ENCODE results near the gene ARHGEF17. TPM values are rescaled to one million over a fixed set of nuclear protein-coding genes. Genes with fewer than 3 reads are reported as not detected.

Gene ARHGEF17
- total and polyA plus RNA-seq, 2 of the 13 experiments (the other 11 are each of a cell fraction or from before 2014, with no cell fraction given) = 10.7 to 28.8 TPM

DNA sequence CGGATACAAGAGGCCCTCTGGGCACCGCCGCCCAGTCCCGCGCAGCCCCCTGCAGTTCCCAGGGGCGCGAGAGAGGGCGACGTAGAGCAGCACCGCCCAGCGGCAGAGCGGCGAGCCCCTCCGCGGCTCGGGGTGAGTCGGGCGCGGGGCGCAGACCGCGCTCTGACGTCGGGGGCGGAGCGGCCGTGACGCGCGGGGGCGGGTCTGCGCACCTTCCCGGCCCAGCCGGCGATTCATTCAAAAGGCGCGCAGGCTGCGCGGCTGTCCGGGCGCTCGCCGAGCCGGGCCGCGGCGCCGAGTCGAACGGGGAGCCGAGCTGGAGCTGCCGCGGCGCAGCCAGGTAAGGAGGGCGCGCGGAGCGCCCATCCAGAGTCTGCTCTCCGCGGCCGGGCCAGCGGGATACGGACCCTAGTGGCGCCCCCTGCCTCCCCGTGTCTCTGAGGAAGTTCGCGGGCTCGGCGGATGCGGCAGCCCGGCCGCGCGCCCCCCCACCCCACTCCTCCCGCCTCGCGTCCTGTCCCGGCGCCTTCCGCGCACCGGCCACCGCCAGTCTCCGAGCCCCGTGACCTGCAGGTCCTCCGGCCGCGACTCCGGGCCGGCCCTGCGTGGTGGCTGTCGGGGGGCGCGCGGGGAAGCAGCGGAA lies 68.2 kb downstream of the ARHGEF17 start, which contains the start of gene RELT (continued):
- TF ChIP-seq, protein P1, sequence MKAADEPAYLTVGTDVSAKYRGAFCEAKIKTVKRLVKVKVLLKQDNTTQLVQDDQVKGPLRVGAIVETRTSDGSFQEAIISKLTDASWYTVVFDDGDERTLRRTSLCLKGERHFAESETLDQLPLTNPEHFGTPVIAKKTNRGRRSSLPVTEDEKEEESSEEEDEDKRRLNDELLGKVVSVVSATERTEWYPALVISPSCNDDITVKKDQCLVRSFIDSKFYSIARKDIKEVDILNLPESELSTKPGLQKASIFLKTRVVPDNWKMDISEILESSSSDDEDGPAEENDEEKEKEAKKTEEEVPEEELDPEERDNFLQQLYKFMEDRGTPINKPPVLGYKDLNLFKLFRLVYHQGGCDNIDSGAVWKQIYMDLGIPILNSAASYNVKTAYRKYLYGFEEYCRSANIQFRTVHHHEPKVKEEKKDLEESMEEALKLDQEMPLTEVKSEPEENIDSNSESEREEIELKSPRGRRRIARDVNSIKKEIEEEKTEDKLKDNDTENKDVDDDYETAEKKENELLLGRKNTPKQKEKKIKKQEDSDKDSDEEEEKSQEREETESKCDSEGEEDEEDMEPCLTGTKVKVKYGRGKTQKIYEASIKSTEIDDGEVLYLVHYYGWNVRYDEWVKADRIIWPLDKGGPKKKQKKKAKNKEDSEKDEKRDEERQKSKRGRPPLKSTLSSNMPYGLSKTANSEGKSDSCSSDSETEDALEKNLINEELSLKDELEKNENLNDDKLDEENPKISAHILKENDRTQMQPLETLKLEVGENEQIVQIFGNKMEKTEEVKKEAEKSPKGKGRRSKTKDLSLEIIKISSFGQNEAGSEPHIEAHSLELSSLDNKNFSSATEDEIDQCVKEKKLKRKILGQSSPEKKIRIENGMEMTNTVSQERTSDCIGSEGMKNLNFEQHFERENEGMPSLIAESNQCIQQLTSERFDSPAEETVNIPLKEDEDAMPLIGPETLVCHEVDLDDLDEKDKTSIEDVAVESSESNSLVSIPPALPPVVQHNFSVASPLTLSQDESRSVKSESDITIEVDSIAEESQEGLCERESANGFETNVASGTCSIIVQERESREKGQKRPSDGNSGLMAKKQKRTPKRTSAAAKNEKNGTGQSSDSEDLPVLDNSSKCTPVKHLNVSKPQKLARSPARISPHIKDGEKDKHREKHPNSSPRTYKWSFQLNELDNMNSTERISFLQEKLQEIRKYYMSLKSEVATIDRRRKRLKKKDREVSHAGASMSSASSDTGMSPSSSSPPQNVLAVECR (CRISPR knock-in tag; IDR thresholded peaks at IDR 0.05; ENCODE audit: borderline replicate concordance) = peak; percentile 76
- TF ChIP-seq POLR2A (IDR thresholded peaks at IDR 0.05; ENCODE audit: insufficient read depth in 1 of 2, low read depth in 2 of 2, low read length in 2 of 2) (peak; percentile 91 to 96), POLR2AphosphoS5 (IDR thresholded peaks at IDR 0.05; ENCODE audit: low read depth, low read length) (peak; percentile 55), RARA (CRISPR knock-in tag; IDR thresholded peaks at IDR 0.05) (0 out of 2 replicates have a peak, but pooled peaks have one; percentile 9), KLF16 (CRISPR knock-in tag; IDR thresholded peaks at IDR 0.05) (0 out of 4 replicates have a peak, but pooled peaks of 1 of the 2 experiments have one; percentile 42), THAP11 (CRISPR knock-in tag; IDR thresholded peaks at IDR 0.05) (peak; percentile 67; the same call in 1 of the 2 replicates), SP5 (CRISPR knock-in tag; IDR thresholded peaks at IDR 0.05; ENCODE audit: borderline replicate concordance, low read depth) (peak; percentile 60), RFXANK (CRISPR knock-in tag; IDR thresholded peaks at IDR 0.05) (0 out of 2 replicates have a peak, but pooled peaks have one; percentile 43), HOXA3 (CRISPR knock-in tag; IDR thresholded peaks at IDR 0.05) (peak; percentile 92), KDM3A (CRISPR knock-in tag; IDR thresholded peaks at IDR 0.05; ENCODE audit: low read depth) (no peak), STAG1 (CRISPR knock-in tag; IDR thresholded peaks at IDR 0.05) (peak; percentile 48), YY1 (IDR thresholded peaks at IDR 0.05; ENCODE audit: insufficient read depth, insufficient replicate concordance, low read depth, low read length) (peak; percentile 55)
- TF ChIP-seq, protein P2, sequence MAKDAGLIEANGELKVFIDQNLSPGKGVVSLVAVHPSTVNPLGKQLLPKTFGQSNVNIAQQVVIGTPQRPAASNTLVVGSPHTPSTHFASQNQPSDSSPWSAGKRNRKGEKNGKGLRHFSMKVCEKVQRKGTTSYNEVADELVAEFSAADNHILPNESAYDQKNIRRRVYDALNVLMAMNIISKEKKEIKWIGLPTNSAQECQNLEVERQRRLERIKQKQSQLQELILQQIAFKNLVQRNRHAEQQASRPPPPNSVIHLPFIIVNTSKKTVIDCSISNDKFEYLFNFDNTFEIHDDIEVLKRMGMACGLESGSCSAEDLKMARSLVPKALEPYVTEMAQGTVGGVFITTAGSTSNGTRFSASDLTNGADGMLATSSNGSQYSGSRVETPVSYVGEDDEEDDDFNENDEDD (CRISPR knock-in tag; IDR thresholded peaks at IDR 0.05; ENCODE audit: borderline replicate concordance) = peak; percentile 66
- TF ChIP-seq, protein P3, sequence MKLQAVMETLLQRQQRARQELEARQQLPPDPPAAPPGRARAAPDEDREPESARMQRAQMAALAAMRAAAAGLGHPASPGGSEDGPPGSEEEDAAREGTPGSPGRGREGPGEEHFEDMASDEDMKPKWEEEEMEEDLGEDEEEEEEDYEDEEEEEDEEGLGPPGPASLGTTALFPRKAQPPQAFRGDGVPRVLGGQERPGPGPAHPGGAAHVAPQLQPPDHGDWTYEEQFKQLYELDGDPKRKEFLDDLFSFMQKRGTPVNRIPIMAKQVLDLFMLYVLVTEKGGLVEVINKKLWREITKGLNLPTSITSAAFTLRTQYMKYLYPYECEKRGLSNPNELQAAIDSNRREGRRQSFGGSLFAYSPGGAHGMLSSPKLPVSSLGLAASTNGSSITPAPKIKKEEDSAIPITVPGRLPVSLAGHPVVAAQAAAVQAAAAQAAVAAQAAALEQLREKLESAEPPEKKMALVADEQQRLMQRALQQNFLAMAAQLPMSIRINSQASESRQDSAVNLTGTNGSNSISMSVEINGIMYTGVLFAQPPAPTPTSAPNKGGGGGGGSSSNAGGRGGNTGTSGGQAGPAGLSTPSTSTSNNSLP (IDR thresholded peaks at IDR 0.05; ENCODE audit: low read depth, low read length) = 0 out of 2 replicates have a peak, but pooled peaks have one; percentile 15
- TF ChIP-seq, protein P4, sequence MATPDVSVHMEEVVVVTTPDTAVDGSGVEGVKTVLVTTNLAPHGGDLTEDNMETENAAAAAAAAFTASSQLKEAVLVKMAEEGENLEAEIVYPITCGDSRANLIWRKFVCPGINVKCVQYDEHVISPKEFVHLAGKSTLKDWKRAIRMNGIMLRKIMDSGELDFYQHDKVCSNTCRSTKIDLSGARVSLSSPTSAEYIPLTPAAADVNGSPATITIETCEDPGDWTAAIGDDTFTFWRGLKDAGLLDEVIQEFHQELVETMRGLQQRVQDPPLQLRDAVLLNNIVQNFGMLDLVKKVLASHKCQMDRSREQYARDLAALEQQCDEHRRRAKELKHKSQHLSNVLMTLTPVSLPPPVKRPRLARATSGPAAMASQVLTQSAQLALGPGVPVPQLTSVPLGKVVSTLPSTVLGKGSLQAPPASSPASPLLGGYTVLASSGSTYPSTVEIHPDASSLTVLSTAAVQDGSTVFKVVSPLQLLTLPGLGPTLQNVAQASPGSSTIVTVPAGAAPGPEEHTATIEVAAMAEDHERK (CRISPR knock-in tag; IDR thresholded peaks at IDR 0.05; ENCODE audit: low read depth) = peak; percentile 53; the same call in 1 of the 2 replicates
- TF ChIP-seq, protein P5, sequence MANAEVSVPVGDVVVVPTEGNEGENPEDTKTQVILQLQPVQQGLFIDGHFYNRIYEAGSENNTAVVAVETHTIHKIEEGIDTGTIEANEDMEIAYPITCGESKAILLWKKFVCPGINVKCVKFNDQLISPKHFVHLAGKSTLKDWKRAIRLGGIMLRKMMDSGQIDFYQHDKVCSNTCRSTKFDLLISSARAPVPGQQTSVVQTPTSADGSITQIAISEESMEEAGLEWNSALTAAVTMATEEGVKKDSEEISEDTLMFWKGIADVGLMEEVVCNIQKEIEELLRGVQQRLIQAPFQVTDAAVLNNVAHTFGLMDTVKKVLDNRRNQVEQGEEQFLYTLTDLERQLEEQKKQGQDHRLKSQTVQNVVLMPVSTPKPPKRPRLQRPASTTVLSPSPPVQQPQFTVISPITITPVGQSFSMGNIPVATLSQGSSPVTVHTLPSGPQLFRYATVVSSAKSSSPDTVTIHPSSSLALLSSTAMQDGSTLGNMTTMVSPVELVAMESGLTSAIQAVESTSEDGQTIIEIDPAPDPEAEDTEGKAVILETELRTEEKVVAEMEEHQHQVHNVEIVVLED (CRISPR knock-in tag; IDR thresholded peaks at IDR 0.05; ENCODE audit: borderline replicate concordance) = peak; percentile 87
- TF ChIP-seq, protein P6, sequence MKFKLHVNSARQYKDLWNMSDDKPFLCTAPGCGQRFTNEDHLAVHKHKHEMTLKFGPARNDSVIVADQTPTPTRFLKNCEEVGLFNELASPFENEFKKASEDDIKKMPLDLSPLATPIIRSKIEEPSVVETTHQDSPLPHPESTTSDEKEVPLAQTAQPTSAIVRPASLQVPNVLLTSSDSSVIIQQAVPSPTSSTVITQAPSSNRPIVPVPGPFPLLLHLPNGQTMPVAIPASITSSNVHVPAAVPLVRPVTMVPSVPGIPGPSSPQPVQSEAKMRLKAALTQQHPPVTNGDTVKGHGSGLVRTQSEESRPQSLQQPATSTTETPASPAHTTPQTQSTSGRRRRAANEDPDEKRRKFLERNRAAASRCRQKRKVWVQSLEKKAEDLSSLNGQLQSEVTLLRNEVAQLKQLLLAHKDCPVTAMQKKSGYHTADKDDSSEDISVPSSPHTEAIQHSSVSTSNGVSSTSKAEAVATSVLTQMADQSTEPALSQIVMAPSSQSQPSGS (CRISPR knock-in tag; IDR thresholded peaks at IDR 0.05) = 0 out of 2 replicates have a peak, but pooled peaks have one; percentile 45

Measured in HepG2 (cell line).